ENCODE results near the gene GALNT2. TPM values are rescaled to one million over a fixed set of nuclear protein-coding genes. Genes with fewer than 3 reads are reported as not detected.

GALNT2 gene
- total RNA-seq, 2 experiments from 2014 or later, result 48.2 to 51.0 TPM

- CTCF ChIA-PET, result interaction anchor here (0.6 kb wide), 1 partner anchor 325 kb away, joined by 8 read pairs; no protein-coding TSS in a partner anchor
- H3K27me3 Mint-ChIP-seq, result no peaks in the 10 kb centered on the region
- peaks cover 29% of the 10 kb centered on the region for H3K4me1 Mint-ChIP-seq
- ATAC-seq, result no peak
- H3K27ac Mint-ChIP-seq, result no peak overlapping the region
- POLR2A ChIA-PET, result no interaction called here
- H3K4me3 Mint-ChIP-seq, result no peak overlapping the region
- intact Hi-C loops (cut with DNase I, micrococcal nuclease), result no loop called here
- H3K9me3 Mint-ChIP-seq (ENCODE audit: low read depth), result no peaks in the 10 kb centered on the region
- peaks cover 59% of the 10 kb centered on the region for H3K36me3 Mint-ChIP-seq (ENCODE audit: low read depth)
- DNase-seq, result no peak
These were observed 181.2 kb downstream of the GALNT2 start for GRCh38 chr1:230248016-230248888.

GRCh38 chr1:230248889-230249270 is 181.8 kb downstream of the GALNT2 start:
- ATAC-seq (no peak), DNase-seq (no peak)
- Mint-ChIP-seq H3K27ac (no peak overlapping the region), H3K4me3 (no peak overlapping the region), H3K9me3 (ENCODE audit: low read depth) (no peaks in the 10 kb centered on the region), H3K4me1 (peaks cover 24% of the 10 kb centered on the region), H3K27me3 (no peaks in the 10 kb centered on the region), H3K36me3 (ENCODE audit: low read depth) (peaks cover 58% of the 10 kb centered on the region)
- POLR2A ChIA-PET, result no interaction called here
- intact Hi-C loops (cut with DNase I, micrococcal nuclease), result no loop called here
- CTCF ChIA-PET, result interaction anchor here (0.7 kb wide), 1 partner anchor 136 kb away, joined by 3 read pairs; no protein-coding TSS in a partner anchor

- no peak for DNase-seq
- ChIA-PET POLR2A (no interaction called here), CTCF (interaction anchor here (0.7 kb wide), 1 partner anchor 137 kb away, joined by 3 read pairs; no protein-coding TSS in a partner anchor)
- Mint-ChIP-seq H3K27ac (peak overlapping the region; percentile 58), H3K9me3 (ENCODE audit: low read depth) (no peaks in the 10 kb centered on the region), H3K4me1 (peaks cover 22% of the 10 kb centered on the region), H3K27me3 (no peaks in the 10 kb centered on the region), H3K36me3 (ENCODE audit: low read depth) (peaks cover 61% of the 10 kb centered on the region), H3K4me3 (no peak overlapping the region)
- intact Hi-C loops (cut with DNase I, micrococcal nuclease), result no loop called here
- no peak for ATAC-seq
These were observed 182.8 kb downstream of the GALNT2 start for GRCh38 chr1:230249695-230250480.

- Mint-ChIP-seq H3K27me3 (no peaks in the 10 kb centered on the region), H3K9me3 (ENCODE audit: low read depth) (no peaks in the 10 kb centered on the region), H3K27ac (peak overlapping the region; percentile 59), H3K4me3 (no peak overlapping the region), H3K4me1 (peaks cover 22% of the 10 kb centered on the region), H3K36me3 (ENCODE audit: low read depth) (peaks cover 64% of the 10 kb centered on the region)
- ATAC-seq, result no peak
- intact Hi-C loops (cut with DNase I, micrococcal nuclease), result loop anchor here in 1 of 2 experiments (1.0 kb wide), 1 partner anchor 9 kb away; no protein-coding TSS in a partner anchor
- POLR2A ChIA-PET, result no interaction called here
- no peak for DNase-seq
- CTCF ChIA-PET, result no interaction called here
These were observed 183.6 kb downstream of the GALNT2 start for GRCh38 chr1:230250666-230251065.

GRCh38 chr1:230251644-230252191 is 184.7 kb downstream of the GALNT2 start:
- ChIA-PET POLR2A (no interaction called here), CTCF (interaction anchor here (0.5 kb wide), 1 partner anchor 234 kb away, joined by 5 read pairs; no protein-coding TSS in a partner anchor)
- Mint-ChIP-seq H3K4me1 (peaks cover 22% of the 10 kb centered on the region), H3K27ac (peak overlapping the region; percentile 59), H3K27me3 (no peaks in the 10 kb centered on the region), H3K9me3 (ENCODE audit: low read depth) (no peaks in the 10 kb centered on the region), H3K4me3 (no peak overlapping the region), H3K36me3 (ENCODE audit: low read depth) (peaks cover 59% of the 10 kb centered on the region)
- DNase-seq (peak; percentile 61), ATAC-seq (peak; percentile 90)
- intact Hi-C loops (cut with DNase I, micrococcal nuclease), result loop anchor here in 1 of 2 experiments (1.0 kb wide), 1 partner anchor 10 kb away; no protein-coding TSS in a partner anchor

GRCh38 chr1:230253150-230253549 is 186.1 kb downstream of the GALNT2 start:
- no peaks in the 10 kb centered on the region for H3K27me3 Mint-ChIP-seq
- peaks cover 67% of the 10 kb centered on the region for H3K36me3 Mint-ChIP-seq (ENCODE audit: low read depth)
- H3K4me3 Mint-ChIP-seq, result no peak overlapping the region
- no peak for DNase-seq
- CTCF ChIA-PET, result no interaction called here
- POLR2A ChIA-PET, result no interaction called here
- ATAC-seq, result no peak
- H3K27ac Mint-ChIP-seq, result no peak overlapping the region
- intact Hi-C loops (cut with DNase I, micrococcal nuclease), result no loop called here
- H3K9me3 Mint-ChIP-seq (ENCODE audit: low read depth), result no peaks in the 10 kb centered on the region
- peaks cover 22% of the 10 kb centered on the region for H3K4me1 Mint-ChIP-seq

GRCh38 chr1:230254265-230254664 is 187.2 kb downstream of the GALNT2 start:
- H3K27me3 Mint-ChIP-seq, result no peaks in the 10 kb centered on the region
- no peak overlapping the region for H3K27ac Mint-ChIP-seq
- no peak for DNase-seq
- H3K9me3 Mint-ChIP-seq (ENCODE audit: low read depth), result no peaks in the 10 kb centered on the region
- ATAC-seq, result no peak
- CTCF ChIA-PET, result no interaction called here
- peaks cover 22% of the 10 kb centered on the region for H3K4me1 Mint-ChIP-seq
- no peak overlapping the region for H3K4me3 Mint-ChIP-seq
- intact Hi-C loops (cut with DNase I, micrococcal nuclease), result no loop called here
- H3K36me3 Mint-ChIP-seq (ENCODE audit: low read depth), result peaks cover 62% of the 10 kb centered on the region
- POLR2A ChIA-PET, result no interaction called here

- Mint-ChIP-seq H3K27me3 (no peaks in the 10 kb centered on the region), H3K36me3 (ENCODE audit: low read depth) (peaks cover 58% of the 10 kb centered on the region), H3K4me1 (peaks cover 22% of the 10 kb centered on the region), H3K9me3 (ENCODE audit: low read depth) (no peaks in the 10 kb centered on the region), H3K27ac (no peak overlapping the region), H3K4me3 (no peak overlapping the region)
- intact Hi-C loops (cut with DNase I, micrococcal nuclease), result no loop called here
- ATAC-seq, result no peak
- no peak for DNase-seq
- ChIA-PET CTCF (no interaction called here), POLR2A (no interaction called here)
These were observed 188.1 kb downstream of the GALNT2 start for GRCh38 chr1:230255116-230255515.

- Mint-ChIP-seq H3K9me3 (ENCODE audit: low read depth) (no peaks in the 10 kb centered on the region), H3K27me3 (no peaks in the 10 kb centered on the region), H3K4me1 (peaks cover 14% of the 10 kb centered on the region), H3K36me3 (ENCODE audit: low read depth) (peaks cover 51% of the 10 kb centered on the region), H3K4me3 (no peak overlapping the region), H3K27ac (no peak overlapping the region)
- no peak for DNase-seq
- ATAC-seq, result no peak
- intact Hi-C loops (cut with DNase I, micrococcal nuclease), result no loop called here
- POLR2A ChIA-PET, result no interaction called here
- CTCF ChIA-PET, result no interaction called here
These were observed 189.0 kb downstream of the GALNT2 start for GRCh38 chr1:230255991-230256390.

- H3K27ac Mint-ChIP-seq, result no peak overlapping the region
- CTCF ChIA-PET, result no interaction called here
These were observed 189.9 kb downstream of the GALNT2 start for GRCh38 chr1:230256896-230257295.

GRCh38 chr1:230259621-230260020 is 192.6 kb downstream of the GALNT2 start:
- DNase-seq, result no peak
- CTCF ChIA-PET, result no interaction called here
- Mint-ChIP-seq H3K4me3 (no peak overlapping the region), H3K9me3 (ENCODE audit: low read depth) (no peaks in the 10 kb centered on the region), H3K27me3 (no peaks in the 10 kb centered on the region), H3K27ac (no peak overlapping the region), H3K36me3 (ENCODE audit: low read depth) (peaks cover 52% of the 10 kb centered on the region), H3K4me1 (no peaks in the 10 kb centered on the region)
- no peak for ATAC-seq
- intact Hi-C loops (cut with DNase I, micrococcal nuclease), result no loop called here
- POLR2A ChIA-PET, result no interaction called here

More at GRCh38 chr1:230256896-230257295, 189.9 kb downstream of the GALNT2 start:
- ATAC-seq (no peak), DNase-seq (no peak)
- Mint-ChIP-seq H3K4me3 (no peak overlapping the region), H3K9me3 (ENCODE audit: low read depth) (no peaks in the 10 kb centered on the region), H3K4me1 (peaks cover 5% of the 10 kb centered on the region), H3K27me3 (no peaks in the 10 kb centered on the region), H3K36me3 (ENCODE audit: low read depth) (peaks cover 44% of the 10 kb centered on the region)
- POLR2A ChIA-PET, result no interaction called here
- intact Hi-C loops (cut with DNase I, micrococcal nuclease), result no loop called here
